Measurements from ENCODE around the gene WIPF1.
A peak's percentile ranks its signal among the peaks of the same experiment; 100 is the strongest.
"Not testable (repeated sequence)": the region's sequence is repeated elsewhere in the genome, so short reads cannot be mapped to it uniquely, and the experiment has no call there.

Gene WIPF1

DNA sequence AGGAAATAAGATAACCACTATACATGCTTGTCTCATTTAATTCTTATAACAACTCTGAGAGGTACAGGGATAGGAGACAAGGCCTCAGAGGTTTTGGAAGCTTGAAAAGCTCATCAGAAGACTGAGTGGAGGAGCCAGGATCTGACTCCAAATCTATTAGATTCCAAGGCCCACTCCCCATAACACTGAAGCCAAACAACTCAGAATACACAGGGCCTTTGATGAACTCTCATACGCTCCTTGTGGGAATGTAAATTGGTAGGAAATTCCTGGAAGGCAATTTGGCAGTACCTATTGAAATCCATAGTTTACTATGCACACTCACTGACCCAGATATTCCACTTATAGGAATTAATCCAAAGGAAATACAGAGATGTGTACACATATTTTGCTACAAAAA, 27.9 kb downstream of the WIPF1 start:
- DNase-seq: no peak

DNA sequence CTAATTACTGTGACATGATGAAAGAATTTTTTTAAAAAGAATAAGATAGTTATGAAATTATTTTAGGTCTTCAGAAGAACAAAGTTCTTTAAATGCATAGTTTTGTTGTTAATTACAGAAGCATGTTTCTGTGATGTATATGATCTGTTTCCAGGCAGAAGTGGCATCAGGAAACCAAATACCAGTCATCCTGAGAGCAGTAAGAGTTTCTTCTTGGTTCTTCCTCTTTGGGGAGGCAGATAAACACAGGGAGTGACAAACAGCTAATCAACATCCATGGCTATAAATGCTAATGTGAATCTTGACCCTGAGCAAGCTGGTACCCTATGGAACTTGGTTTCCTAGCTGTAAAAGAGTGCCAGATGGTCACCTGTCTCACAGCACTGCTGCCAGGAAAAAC, 29.2 kb downstream of the WIPF1 start:
- DNase-seq: no peak

DNA sequence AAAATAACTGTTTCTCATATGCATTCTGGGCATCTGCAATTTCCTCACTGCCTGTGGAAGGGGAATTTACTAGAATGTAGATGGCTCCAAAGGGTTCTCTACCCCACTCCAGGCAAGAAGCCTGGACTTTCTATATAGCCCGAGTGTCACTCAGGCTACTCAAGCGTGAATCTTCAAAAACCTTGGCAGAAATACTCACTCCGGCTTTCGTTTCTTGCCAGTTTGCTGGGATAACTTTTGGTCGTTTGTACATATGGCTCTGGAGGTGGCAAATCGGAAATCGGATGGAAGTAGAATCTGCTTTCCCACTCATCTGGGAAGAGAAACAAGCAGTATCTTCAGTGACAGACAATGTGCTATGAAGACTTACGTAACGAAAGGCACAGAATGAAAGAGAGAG, 30.7 kb downstream of the WIPF1 start:
- no peak for DNase-seq

DNA sequence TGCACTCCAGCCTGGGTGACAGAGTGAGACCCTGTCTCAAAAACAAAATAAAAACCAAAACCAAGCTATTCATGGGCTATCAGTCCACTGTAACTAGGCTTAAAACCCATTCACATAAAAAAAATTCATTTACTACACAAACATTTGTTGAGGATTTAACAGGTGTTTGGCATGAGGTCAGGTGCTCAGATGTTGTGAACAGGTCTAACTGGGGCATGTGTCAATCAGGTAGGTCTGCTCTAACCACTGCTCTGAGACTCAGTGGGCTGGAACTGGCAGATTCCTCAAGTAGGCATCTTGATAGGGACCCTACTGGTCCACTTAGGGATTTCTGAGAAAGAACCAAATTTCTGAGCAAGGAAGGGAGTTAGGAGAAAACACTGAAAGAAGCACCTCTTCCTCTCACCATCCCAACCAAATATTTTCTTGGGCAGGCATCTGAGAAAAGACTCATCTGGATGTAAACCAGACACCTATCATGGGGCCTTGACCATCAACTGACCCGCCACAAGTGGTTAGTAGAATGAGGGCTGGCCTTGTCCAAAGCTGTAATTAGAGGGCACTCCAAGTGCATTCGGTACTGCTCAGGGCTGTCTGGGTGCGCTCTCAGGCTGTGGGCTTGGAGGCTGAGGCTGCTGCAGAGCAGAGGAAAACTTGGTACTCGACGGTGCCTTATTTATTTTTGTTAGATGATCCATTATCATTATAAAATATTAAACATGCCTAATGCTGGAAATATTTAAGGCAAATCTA, 33.9 kb downstream of the WIPF1 start:
- DNase-seq: no peak

DNA sequence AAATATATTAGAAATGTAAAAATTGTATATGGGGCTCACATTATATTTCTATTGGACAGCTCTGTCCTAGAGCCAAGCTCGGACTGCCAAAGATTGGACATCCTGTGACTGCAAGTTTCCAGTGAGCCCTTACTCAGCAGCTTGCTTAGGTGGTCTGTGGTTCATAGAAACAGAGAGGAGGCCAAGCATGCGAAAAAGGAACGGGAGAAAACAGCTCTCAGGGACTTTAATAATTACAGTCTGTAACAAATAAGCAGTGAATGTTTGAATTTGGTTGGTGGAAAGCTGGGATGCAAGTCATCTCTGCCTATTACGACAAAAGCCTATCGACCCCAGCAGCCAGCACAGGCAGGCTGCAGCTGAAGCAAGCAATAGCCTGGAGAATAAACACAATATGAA, 35.6 kb downstream of the WIPF1 start:
- DNase-seq: no peak

DNA sequence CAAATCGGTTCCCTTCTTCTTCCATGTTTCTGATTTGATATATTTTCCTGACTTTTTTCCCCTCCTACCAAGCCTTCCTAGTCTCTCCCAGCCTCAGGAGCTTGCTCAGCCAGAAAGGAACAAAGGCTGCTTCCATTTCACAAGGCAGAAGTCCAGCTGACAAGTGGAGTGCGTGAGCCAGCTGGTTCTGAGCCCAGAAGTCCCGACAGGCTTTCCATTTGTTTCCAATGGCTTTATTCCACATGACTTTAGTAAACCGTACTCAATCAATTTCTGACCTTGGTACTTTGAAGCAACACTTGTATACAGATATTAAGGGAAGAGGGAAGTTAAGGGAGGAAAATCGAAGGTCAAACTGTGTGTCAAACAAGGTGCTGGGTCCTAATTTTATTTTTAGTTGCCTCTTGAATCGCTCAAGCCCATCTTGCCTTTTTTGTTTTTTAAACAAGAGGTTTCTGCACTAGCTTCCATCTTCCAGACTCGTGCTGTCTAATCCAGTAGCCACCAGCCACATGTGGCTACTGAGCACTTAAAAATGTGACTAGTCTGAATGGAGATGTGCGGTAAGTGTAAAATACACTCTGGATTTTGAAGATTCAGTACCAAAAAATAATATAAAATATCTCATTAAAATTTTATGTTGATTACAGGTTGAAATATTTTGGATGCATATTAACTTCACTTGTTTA, 36.2 kb downstream of the WIPF1 start:
- no peak for DNase-seq

DNA sequence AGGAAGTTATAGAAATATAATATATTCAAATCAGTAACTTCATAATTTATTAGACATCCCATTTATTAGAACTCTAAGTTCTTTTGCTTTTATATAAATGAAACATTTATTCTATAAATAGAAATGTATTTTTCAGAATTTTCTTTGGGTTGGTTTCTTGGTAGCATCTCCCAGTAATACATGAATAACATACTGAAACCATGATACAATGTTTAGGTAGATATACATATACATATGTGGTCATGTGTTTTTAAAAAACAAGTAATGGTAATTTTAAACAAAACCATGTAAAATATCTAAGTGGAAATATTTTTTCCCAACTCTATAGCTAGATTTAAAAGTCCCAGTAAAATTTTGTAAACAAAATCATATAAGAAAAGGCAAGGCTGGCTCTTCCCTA, 36.9 kb downstream of the WIPF1 start:
- DNase-seq: no peak

DNA sequence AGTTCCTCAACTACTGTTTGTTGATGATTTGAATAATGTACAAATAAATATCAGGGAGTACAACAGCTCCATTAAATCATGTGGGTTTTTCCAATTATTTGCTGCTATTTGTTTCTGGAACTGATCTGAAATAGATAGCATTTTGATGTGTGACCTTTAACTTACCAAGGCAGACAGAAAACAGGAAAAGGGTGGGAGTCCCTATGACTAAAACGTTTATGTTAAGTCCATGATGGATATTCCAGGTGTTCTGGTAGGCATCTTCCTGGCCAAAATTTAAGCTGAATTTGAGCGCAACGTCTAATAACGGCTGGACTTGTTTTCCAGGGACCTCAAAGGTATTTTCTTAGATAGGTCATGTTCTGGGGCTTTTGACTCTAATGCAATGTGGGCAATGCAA, 41.6 kb downstream of the WIPF1 start:
- DNase-seq: no peak

DNA sequence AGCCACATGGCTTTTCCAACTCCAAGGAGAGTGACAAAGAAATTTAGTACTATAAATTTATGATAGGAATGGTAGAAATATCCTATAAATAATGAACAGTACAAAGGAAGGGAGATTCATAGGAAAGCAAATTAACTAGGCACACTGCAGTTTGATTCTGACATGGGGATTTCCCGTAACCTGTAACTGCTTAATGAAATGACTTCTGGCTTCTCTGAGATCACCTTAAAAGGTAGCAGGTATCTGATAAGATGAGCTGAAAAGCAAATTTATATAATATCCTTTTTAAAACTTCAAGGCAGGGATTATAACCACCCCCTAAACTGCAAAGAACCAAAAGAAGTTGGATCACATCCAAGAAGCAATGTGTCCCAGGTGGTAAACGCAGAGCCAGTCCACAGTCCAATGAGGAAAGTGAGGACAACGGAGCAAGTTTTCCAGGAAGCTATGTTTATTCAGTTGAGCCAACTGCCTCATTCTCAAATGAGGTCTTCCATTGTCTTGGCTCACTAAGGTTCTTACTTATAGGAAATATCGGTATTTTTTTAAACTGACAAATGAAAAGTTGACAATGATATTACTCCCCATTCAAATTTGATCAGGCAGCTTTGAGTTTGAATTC, 43.0 kb downstream of the WIPF1 start:
- DNase-seq: no peak

DNA sequence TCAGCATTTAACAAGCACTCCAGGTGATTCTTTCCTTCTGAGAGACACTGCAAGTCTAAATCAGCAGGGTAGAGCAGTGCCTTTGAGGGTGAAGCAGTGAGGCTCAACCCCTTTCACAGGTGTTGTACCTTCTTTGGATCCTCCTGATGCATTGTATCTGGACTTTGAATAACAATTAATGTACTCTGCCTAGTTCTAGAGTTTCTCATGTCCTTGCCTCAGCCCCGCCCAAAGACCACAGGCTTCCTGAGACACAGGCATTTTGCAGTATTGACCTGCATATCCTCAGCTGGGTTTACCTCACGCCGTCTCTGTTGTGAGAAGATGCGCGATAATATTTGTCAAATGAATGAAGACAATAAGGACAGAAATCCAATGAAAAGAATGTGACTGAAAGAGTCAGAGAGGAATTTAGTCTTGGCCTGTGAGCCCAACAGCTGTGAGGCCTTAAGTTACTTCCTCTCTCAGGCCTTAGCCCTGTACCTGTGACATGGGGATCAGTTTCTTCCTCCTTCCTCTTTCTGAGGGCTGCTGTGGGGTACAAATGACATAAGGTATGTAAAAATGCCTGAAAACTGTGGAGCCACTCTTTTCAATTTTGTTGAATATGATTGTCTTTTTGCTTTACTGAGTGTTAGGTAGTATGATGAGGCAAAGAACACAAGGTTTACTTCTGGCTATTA, 43.7 kb downstream of the WIPF1 start:
- DNase-seq: peak; percentile 47

DNA sequence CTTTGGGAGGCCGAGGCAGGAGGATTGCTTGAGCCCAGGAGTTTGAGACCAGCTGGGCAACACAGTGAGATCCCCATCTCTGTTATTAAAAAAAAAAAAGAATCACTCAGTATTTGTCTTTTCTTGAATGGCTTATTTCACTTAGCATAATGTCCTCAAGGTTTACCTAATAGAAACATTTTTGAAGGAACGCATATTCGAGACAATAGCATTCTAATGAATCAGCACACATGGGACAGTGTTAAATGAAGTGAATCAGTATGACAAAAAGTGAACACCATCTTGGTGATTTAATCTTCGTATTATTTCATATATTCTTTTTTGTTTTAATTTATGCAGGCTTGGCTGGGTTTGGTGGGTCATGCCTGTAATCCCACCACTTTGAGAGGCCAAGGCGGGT, 44.7 kb downstream of the WIPF1 start:
- DNase-seq: no peak

DNA sequence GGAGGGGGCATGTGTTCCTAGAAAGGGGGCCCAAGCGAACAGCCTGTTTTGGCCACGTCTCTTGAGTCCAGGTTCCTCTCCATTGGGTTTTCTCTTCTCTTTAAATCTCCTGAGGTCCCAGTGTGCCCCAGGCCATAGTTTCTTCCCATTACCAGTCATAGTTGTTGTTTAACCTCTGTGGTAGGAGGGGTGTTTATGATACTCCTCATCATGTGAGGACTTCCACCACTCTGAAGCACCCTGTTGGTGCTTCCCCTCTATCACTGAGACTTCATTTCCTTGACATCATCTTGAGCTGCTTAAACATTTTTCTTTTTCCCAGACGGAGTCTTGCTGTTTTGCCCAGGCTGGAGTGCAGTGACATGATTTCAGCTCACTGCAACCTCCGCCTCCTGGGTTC, 45.9 kb downstream of the WIPF1 start:
- DNase-seq: no peak

DNA sequence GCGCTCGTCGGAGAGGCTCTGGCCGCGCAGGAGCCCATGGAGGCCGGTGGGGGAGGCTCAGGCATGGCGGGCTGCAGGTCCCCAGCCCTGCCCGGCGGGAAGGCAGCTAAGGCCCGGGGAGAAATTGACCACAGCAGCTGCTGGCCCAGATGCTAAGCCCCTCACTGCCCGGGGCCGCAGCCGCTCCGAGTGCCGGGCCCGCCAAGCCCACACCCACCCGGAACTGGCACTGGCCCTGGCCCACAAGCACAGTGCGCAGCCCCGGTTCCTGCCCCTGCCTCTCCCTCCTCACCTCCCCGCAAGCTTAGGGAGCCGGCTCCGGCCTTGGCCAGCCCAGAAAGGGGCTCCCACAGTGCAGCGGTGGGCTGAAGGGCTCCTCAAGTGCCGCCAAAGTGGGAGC, 49.0 kb downstream of the WIPF1 start:
- DNase-seq: not testable (repeated sequence)

DNA sequence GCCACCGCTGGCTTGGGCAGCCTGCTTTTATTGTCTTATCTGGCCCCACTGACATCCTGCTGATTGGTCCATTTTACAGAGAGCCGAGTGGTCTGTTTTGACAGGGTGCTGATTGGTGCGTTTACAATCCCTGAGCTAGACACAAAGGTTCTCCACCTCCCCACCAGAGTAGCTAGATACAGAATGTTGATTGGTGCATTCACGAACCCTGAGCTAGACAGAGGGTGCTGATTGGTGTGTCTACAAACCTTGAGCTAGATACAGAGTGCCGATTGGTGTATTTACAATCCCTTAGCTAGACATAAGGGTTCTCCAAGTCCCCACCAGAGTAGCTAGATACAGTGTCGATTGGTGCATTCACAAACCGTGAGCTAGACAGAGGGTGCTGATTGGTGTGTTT, 49.6 kb downstream of the WIPF1 start:
- not testable (repeated sequence) for DNase-seq

DNA sequence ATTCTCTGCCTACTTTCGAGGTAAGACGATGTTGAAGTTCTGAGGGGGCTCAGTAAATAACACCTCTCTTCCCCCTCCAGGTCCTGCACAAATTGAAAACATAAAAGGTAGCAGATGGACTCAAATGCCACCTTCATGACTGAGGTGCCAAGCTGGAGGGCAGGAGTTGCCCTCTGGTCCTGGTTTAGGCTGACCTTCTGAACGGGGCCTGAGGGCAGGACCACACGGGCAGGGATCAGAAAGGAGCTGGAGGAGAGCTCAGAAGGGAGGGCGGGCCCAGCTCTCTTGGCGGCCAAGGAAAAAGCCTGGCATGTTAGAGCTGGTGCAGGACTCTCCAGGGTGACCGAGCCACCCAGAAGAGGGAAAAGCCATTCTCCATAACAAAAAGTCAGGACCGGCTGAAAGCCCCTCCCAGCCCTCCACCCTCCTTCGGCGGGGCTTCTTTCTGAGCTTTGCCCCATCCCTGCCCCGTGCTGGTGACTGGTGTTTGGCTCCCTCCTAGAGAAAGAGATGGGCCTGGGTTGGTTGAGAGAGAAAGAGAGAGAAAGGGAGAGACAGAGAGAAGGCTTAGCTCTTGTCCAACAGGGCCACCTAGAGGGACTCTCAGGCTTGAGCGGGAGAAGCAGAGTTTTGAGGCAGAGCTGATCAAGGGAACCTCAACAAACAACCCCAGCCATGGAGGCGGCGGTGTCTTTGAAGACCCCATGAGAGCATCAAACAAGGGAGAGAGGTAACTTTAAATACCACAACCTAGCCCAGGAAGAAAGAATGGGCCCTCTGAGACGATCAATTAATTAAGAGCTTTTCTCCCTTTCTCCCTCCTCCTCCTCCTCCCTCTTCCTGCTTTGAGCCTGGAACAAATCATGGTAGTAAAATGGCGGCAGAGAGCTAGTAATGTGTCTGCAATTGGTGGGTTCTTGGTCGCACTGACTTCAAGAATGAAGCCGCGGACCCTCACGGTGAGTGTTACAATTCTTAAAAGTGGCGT, 50.8 kb downstream of the WIPF1 start:
- peak; percentile 73 for DNase-seq

DNA sequence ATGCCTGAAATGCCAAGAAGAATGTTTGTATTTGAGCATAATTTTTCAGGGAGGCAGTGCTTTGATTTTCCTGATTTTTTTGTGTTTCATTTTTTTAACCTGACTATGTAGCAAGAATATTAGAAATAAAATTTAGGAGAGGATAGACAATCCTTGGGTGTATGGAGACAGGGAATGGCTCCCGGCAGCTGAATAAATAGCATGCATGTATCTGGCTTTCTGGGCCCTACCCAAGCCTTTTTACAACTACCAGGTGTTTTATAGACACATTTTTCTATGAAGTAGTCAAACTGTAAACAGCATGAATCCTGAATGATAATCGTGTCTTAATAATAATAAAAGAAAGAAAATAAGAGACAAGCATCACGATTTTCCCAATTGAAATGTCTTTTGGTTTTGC, 52.4 kb downstream of the WIPF1 start:
- DNase-seq: no peak

DNA sequence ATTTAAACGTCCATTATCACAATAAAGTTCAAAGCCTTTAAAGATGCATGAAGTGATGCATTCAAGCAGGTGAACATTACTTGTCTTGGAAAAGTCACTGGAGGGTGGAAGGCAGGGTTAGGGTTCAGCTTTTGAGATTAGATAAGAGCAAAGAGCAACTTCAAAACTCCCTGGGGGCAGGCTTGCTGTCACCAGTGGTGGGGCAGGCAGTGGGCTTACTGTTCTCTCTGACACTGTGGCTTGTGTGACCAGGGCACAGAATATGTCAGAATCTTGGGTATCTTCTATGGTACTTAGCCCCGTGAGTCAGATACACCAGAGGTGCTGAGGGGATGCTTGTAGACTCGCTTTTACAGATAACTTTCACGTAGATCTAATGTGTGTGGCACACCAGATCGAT, 52.8 kb downstream of the WIPF1 start:
- DNase-seq: no peak

DNA sequence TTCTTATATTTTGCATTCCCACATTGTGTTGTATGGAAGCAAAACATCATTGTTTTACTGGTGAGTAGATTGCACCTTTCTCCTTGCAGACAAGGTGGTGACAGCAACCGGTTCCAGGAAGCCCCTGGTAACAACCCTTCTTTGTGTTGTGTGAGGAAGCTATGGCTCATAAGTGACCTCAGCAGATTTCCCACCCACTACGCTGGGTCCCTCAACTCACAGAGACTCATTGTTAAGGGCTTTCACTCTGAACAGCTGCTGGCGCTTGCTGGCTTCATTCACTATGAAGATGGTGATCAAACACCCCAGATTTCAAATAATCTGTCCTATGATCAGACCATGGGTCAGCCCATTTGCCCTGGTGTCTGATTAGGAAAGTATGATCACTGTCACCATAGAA, 53.4 kb downstream of the WIPF1 start:
- no peak for DNase-seq

DNA sequence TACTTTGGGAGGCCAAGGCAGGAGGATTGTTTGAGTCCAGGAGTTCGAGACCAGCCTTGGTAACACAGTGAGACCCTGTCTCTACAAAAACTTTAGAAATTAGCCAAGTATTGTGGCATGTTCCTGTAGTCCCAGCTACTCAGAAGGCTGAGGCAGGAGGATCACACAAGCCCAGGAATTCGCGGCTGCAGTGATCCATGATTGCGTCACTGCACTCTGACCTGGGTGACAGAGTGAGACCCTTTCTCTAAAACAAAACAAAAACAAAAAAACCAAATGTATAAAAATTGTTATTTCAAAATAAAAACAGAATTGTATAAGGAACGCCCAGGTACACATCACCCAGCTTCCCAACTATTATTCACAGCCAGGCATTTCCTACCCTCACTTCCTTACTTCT, 56.7 kb downstream of the WIPF1 start:
- no peak for DNase-seq

DNA sequence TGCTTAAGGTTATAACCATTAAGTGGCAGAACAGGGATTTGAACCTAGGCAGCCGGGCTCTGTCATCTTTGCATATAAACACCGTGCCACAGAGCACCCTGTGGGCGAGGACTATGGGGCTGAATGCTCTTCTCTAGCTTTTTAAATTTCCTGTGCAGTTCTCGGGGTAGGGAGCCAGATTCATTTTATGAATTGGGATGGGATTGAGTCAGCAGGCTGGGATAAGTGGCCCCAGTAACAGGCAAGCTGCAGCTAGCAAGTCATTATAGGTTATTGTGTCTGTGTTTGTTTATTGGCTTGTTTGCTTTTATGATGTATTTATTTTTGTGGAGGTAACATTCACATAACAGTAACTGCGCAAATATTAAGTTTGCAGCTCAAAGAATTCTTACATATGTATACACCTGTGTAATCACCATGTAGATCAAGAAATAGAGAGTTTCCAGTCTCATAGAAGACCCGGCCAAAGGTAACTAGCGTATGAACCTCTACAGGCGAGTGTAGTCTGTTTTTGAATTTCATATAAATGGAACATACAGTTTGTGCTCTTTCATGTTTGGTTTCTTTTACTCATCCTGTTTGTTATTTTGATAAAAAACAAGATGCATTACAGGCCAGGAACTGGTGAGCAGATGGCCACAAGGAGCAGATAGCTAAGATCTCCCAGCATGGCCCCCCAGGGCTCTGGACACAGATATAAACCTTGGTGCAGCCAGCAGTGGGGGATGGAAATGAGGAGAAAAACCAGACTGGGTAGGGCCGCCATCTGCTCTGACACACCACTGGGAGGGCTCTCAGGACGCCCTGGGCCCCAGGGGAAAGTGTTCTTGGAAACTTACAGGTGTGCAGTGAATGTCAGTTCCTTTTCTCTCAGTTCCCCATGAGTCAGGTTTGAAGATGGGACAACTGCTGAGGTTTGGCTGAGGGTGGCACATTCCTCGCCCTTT, 61.6 kb downstream of the WIPF1 start:
- no peak for DNase-seq

DNA sequence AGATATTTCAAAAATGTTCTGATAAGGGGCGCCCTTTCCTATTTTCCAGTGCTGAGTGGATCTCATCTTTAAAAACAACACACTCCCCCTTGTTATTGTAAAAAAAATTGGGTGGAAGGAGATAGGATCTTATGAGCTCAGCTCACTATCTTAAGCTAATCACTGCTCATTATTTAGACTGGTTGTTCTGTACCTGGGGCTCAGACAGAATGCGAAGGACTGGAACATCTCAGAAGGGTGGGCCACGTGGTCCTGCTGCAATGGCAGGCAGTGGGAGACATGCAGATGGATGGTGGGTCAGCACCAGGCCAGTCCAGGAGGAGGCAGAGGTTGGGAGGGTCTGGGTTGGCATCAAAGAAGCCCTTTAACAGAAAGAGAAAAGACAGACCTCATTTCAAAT, 62.5 kb downstream of the WIPF1 start:
- DNase-seq: no peak

Data from hematopoietic multipotent progenitor cell treated with erythropoietin and hydrocortisone succinate and interleukin-3 and kit ligand, for 4 days (in vitro differentiated cells).